NCI-H1417 (cell line): ENCODE measurements around the gene CHD5.
"Not testable (repeated sequence)": the region's sequence is repeated elsewhere in the genome, so short reads cannot be mapped to it uniquely, and the experiment has no call there.

ENCODE experiments used
- DNase-seq, 3 experiments: peaks; one replicate each; lab custom pipeline; 2025; lab: John Stamatoyannopoulos, UW

The CHD5 gene

GRCh38 chr1:6180268-6180706 is at the start of gene CHD5:
CHD5 (minus strand) TSS chr1:6180321; CDS start chr1:6180023, 298 bp downstream.
- DNase-seq: peak; percentile 14 to 65 (median 60)

DNA sequence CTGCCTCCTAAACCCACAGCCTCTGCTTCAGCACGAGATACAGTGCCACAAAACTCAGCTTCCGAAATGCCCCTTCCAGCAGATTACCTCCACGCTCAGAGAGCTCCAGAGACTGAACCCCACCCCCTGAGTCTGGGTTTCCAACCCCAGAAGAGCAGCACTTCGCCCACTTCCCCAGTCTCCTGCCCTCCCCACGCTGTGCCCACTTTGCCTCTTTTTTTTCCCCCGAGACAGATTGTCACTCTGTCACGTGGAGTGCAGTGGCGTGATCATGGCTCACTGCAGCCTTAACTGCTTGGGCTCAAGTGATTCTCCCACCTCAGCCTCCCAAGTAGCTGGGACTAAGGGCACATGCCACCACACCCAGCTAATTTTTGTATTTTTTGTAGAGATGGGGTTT is 45.5 kb upstream of the CHD5 start:
- DNase-seq: no peak

GRCh38 chr1:6224718-6225117 is 44.6 kb upstream of the CHD5 start:
- DNase-seq: no peak

- no peak for DNase-seq
These were observed 43.5 kb upstream of the CHD5 start for GRCh38 chr1:6223617-6224016.

DNA sequence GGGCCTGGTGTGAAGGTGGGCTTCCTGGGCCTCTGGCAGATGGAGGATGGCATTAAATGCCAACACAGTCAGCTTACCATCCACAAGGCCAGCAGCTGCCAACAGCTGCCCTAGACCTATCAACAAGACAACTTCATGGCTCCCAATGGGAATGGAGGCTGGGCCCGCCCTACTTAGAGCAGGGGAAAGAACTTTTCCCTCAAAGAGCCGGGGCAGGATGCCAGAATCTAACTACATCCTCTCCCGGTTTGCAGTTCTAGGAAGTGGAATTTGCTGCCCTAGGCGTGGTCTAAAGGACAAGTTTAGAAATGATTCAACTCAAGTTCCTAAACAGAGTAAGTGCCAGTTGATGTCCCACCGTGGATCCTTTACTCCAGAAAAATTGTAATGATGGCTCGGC is 42.5 kb upstream of the CHD5 start:
- no peak for DNase-seq

DNA sequence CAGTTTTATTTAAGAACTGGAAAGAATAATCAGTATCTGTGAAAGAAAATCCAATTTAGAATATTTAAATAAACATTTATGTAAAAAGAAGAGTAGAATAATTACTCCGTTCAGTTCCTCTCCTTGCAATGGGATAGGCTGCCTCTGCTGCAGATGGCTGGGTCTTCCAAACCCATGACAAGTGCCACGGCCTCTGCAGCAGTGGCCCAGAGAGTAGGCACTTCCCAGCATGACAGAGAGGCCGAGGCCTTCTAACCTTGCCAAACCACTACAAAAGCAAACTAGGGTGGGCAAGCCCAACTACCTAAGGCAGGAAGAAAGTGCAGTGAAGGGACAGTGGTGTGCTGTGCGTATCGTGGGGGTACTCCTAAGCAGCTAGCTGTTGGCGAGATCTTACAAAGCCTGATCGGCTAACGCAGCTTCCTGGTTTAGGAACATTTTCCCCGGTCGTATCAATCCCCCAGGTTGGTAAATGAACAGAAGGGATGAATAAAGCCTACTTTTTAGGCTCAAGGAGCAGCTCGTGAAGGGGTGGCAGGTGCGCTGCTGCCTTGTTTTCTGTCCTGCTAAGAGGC is 41.2 kb upstream of the CHD5 start:
- peak in 1 of 3 experiments; percentile 49 for DNase-seq

DNA sequence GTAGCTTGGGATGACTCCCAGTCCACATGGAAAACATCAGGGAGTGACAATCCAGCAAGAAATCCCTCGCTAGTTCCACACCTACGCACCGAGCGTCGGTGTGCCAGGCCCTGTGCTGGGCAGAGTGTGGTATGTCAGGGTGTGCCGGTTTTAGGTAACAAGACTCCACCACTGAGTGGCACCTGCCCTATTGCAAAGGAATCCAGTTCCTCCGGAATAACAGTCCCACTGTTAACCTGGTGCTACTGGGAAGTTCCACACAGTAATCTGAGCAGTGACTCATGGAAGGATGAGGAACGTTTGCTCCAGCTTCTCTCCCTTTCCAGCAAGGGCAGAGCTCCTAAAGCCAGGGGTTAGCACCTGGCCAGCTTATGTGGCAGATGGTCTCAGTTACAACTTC is 40.1 kb upstream of the CHD5 start:
- no peak for DNase-seq

DNA sequence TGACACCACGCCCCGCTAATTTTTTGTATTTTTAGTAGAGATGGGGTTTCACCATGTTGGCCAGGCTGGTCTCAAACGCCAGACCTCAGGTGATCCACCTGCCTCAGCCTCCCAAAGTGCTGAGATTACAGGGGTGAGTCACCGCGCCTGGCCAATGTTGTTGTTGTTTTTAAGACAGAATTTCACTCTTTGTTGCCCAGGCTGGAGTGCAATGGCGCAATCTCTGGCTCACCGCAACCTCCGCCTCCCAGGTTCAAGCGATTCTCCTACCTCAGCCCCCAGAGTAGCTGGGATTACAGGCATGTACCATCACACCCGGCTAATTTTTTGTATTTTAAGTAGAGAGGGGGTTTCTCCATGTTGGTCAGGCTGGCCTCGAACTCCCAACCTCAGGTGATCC is 39.5 kb upstream of the CHD5 start:
- not testable (repeated sequence) for DNase-seq

- DNase-seq: peak in 1 of 3 experiments; percentile 63
These were observed 38.4 kb upstream of the CHD5 start for GRCh38 chr1:6218375-6219164.

- no peak for DNase-seq
These were observed 32.3 kb upstream of the CHD5 start for GRCh38 chr1:6212193-6212959.

GRCh38 chr1:6211731-6212130 is 31.6 kb upstream of the CHD5 start:
- DNase-seq: no peak

GRCh38 chr1:6210591-6211355 is 30.7 kb upstream of the CHD5 start:
- no peak for DNase-seq

- DNase-seq: no peak
These were observed 29.8 kb upstream of the CHD5 start for GRCh38 chr1:6209661-6210580.

DNA sequence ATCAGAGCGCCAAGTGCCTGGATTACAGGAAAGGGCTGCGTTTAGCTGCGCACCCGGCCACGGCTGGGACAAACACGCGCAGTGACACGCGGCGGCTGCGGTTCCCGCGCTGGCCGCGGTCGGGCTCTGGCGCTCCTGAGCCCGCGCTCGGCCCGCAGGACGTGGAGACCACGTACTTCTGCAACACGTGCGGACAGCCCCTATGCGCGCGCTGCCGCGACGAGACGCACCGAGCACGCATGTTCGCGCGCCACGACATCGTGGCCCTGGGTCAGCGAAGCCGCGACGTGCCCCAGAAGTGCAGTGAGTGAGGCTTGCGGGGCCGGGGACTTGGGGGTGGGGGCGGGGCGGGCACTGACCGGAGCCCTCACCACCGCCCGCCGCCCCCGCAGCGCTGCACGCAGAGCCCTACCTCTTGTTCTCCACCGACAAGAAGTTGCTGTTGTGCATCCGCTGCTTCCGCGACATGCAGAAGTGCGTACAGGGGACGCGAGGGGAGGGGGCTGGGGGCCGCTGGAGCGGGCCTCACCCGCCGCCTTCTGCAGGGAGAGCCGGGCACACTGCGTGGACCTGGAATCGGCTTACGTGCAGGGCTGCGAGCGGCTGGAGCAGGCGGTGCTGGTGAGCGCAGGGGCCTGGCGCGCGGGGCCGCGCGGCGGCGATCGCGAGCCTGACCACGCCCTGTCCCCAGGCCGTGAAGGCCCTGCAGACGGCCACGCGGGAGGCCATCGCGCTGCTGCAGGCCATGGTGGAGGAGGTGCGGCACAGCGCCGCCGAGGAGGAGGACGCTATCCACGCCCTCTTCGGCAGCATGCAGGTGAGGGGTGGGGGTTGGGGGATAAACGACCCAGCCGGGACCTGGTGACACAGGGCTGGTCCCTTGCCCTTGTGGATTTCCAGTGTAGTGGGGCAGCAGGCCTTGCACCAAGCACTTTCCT is 28.9 kb upstream of the CHD5 start:
- DNase-seq: no peak

DNA sequence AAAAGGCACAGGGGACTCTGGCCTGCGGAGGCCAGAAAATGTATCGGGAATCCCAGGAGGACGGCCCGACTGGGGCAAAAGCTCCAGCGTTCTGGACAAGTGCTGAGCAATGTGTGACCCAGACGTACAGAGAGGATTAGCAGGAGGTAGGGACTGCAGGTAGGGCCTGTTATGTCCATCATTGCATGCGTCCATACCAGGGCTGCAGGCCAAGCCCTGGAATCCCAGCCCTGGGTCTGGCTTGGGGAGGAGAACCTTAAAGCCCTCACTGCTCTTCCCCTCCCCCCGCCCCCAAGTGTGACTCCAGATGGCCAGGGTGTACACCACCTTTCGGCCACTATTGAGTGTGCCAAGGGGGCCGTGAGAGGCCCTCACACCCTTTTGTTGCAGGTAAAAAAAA is 27.8 kb upstream of the CHD5 start:
- DNase-seq: no peak

GRCh38 chr1:6207075-6207885 is 27.2 kb upstream of the CHD5 start:
- DNase-seq: peak in 1 of 3 experiments; percentile 2

- peak in 1 of 3 experiments; percentile 19 for DNase-seq
These were observed 26.4 kb upstream of the CHD5 start for GRCh38 chr1:6206520-6206855.

DNA sequence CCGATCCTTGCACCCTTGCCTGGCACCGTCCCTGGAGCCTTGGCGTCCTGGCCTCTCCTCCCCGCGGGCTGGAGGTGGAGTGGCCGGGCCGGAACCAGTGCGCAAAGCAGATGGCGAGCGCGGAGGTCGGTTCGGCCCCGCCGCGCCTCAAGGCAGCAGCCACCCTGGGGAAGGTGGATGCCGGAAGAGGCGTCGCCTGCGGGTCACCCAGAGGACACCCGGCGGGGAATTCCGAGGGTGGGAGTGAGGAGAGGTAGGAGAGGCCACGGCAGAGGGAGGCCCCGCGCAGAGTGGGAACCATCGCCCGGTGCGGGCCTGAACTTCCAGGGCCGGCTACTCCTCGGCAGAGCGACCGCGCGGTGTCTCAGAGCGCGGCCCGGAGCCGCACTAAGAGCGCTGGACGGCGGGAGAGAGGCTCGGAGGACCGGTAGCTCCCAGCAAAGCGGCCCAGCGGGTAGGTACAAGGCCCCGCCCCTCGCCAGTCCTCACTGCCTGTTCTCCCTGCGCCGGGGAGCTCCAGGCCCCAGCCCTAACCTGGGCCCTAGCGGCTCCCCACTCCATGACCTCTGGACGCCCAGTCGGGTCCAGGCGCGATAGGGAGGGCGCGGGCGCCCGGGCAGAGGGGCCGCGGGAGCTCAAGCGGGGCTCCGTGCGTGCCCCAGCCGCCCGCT is 25.9 kb upstream of the CHD5 start, which contains the start of gene RNF207:
TSS of gene RNF207 (plus strand) at position 271 of the 671 bp plus-strand sequence. CDS start 417 bp downstream, outside the sequence.
- peak in 2 of 3 experiments; percentile 65 to 72 for DNase-seq
